Loucy (cell line): ENCODE measurements around the gene CYP46A1.

ENCODE experiments used
- EZH2phosphoT487 ChIP-seq: fragments of 200-600 bp; IDR thresholded peaks from 2 replicates; pipeline ENCODE4 v1.6.1; 2018; ENCODE audit warnings: antibody characterized with exemption, mild to moderate bottlenecking, moderate library complexity, borderline replicate concordance
- TF ChIP-seq, protein P1 (sequence below): fragments of 200-600 bp; sonication (generic); conservative IDR thresholded peaks from 2 replicates; pipeline ENCODE4 v1.5.1; 2014; ENCODE audit warnings: mild to moderate bottlenecking, antibody characterized with exemption, low read length

DNA sequence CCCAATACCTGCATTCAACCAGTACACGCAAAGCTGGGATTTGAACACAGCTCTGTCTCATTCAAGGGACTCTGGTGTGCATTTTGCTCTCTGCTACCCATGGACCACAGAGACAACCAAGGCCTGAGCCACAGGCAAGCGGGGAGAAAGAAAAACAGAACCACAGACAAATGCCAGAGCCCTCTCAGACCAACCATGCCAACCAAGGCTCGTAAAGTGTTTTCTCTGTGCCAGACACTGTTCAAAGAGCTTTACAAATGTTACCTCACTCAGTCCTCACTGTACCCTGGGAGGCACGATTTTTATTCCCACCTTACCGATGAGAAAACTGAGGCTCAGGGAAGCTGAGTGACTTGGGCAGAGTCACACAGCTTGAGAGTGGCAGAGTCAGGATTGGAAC is 76.7 kb downstream of the CYP46A1 start:
- TF ChIP-seq, protein P1, sequence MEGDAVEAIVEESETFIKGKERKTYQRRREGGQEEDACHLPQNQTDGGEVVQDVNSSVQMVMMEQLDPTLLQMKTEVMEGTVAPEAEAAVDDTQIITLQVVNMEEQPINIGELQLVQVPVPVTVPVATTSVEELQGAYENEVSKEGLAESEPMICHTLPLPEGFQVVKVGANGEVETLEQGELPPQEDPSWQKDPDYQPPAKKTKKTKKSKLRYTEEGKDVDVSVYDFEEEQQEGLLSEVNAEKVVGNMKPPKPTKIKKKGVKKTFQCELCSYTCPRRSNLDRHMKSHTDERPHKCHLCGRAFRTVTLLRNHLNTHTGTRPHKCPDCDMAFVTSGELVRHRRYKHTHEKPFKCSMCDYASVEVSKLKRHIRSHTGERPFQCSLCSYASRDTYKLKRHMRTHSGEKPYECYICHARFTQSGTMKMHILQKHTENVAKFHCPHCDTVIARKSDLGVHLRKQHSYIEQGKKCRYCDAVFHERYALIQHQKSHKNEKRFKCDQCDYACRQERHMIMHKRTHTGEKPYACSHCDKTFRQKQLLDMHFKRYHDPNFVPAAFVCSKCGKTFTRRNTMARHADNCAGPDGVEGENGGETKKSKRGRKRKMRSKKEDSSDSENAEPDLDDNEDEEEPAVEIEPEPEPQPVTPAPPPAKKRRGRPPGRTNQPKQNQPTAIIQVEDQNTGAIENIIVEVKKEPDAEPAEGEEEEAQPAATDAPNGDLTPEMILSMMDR = no peak
- TF ChIP-seq EZH2phosphoT487 = no peak
